Trophoblast cell (in vitro differentiated cells and primary cell): ENCODE measurements around the gene TFPI.

ENCODE experiments used
- DNase-seq, 2 donors: peaks; one replicate each; pipeline ENCODE4 v3.0.0-alpha.2; 2016
- H2AFZ ChIP-seq: 2 replicates; pipeline ENCODE4 v1.6.1; 2013; ENCODE audit warnings: low read length, moderate library complexity, mild to moderate bottlenecking; ENCODE audit not compliant: insufficient read depth, poor library complexity
- H2AK5ac ChIP-seq: 2 replicates; pipeline ENCODE4 v1.6.1; 2013; ENCODE audit warnings: mild to moderate bottlenecking, low read length
- H2BK120ac ChIP-seq: 2 replicates; pipeline ENCODE4 v1.6.1; 2013; ENCODE audit warnings: low read length, mild to moderate bottlenecking, moderate library complexity; ENCODE audit not compliant: insufficient read depth, poor library complexity
- H2BK12ac ChIP-seq: 2 replicates; pipeline ENCODE4 v1.6.1; 2013; ENCODE audit warnings: mild to moderate bottlenecking, low read length, moderate library complexity
- H2BK5ac ChIP-seq: 2 replicates; pipeline ENCODE4 v1.6.1; 2013; ENCODE audit warnings: low read length, low read depth, moderate library complexity, mild to moderate bottlenecking; ENCODE audit not compliant: poor library complexity
- H3K14ac ChIP-seq: 2 replicates; pipeline ENCODE4 v1.6.1; 2013; ENCODE audit warnings: mild to moderate bottlenecking, low read length
- H3K18ac ChIP-seq: 2 replicates; pipeline ENCODE4 v1.6.1; 2013; ENCODE audit warnings: mild to moderate bottlenecking, low read length
- H3K23ac ChIP-seq: 2 replicates; pipeline ENCODE4 v1.6.1; 2013; ENCODE audit warnings: low read length
- H3K27ac ChIP-seq: 2 replicates; pipeline ENCODE4 v1.5.1; 2013; ENCODE audit warnings: low read depth, mild to moderate bottlenecking, inconsistent platforms, low read length, moderate library complexity
- H3K27me3 ChIP-seq: 2 replicates; pipeline ENCODE4 v1.6.1; 2013; ENCODE audit warnings: inconsistent platforms, mild to moderate bottlenecking, low read length, moderate library complexity; ENCODE audit not compliant: insufficient read depth
- H3K36me3 ChIP-seq, 2 experiments: 1 replicate in 1 of 2; 2 replicates in 1 of 2; pipeline ENCODE4 v1.6.1; 2013; ENCODE audit warnings: low read length in 2 of 2, mild to moderate bottlenecking in 2 of 2, moderate library complexity in 1 of 2; ENCODE audit not compliant: insufficient read depth in 2 of 2, control insufficient read depth in 1 of 2
- H3K4ac ChIP-seq: 2 replicates; pipeline ENCODE4 v1.6.1; 2013; ENCODE audit warnings: low read depth, mild to moderate bottlenecking, low read length, moderate library complexity
- H3K4me1 ChIP-seq, 2 experiments: 1 replicate in 1 of 2; 2 replicates in 1 of 2; pipeline ENCODE4 v1.6.1; 2013; ENCODE audit warnings: low read length in 2 of 2, mild to moderate bottlenecking in 2 of 2, moderate library complexity in 1 of 2; ENCODE audit not compliant: insufficient read depth in 2 of 2, control insufficient read depth in 1 of 2
- H3K4me2 ChIP-seq: 2 replicates; pipeline ENCODE4 v1.6.1; 2013; ENCODE audit warnings: inconsistent platforms, mild to moderate bottlenecking, low read length, moderate library complexity
- H3K4me3 ChIP-seq: 2 replicates; pipeline ENCODE4 v1.5.1; 2013; ENCODE audit warnings: mild to moderate bottlenecking, low read depth, low read length, inconsistent platforms
- H3K79me1 ChIP-seq: one replicate; pipeline ENCODE4 v1.6.1; 2013; ENCODE audit warnings: low read length
- H3K79me2 ChIP-seq: 2 replicates; pipeline ENCODE4 v1.6.1; 2013; ENCODE audit warnings: low read length, mild to moderate bottlenecking; ENCODE audit not compliant: control insufficient read depth, insufficient read depth, poor library complexity
- H3K9ac ChIP-seq: 2 replicates; pipeline ENCODE4 v1.6.1; 2013; ENCODE audit warnings: mild to moderate bottlenecking, low read length
- H3K9me3 ChIP-seq: 2 replicates; pipeline ENCODE4 v1.6.1; 2013; ENCODE audit warnings: low read depth, mild to moderate bottlenecking, control low read depth, inconsistent platforms, low read length; ENCODE audit not compliant: insufficient read depth
- H4K12ac ChIP-seq: 2 replicates; pipeline ENCODE4 v1.6.1; 2013; ENCODE audit warnings: low read depth, mild to moderate bottlenecking, low read length, moderate library complexity
- H4K8ac ChIP-seq: 2 replicates; pipeline ENCODE4 v1.6.1; 2013; ENCODE audit warnings: low read depth, mild to moderate bottlenecking, low read length, moderate library complexity
- H4K91ac ChIP-seq: one replicate; pipeline ENCODE4 v1.6.1; 2013; ENCODE audit warnings: low read depth, mild to moderate bottlenecking, low read length, moderate library complexity
- WGBS: extraction: QIAGEN DNeasy Blood & Tissue Kit; methylation state at CpG from one replicate; pipeline ENCODE4 v1.1.7; 2013; ENCODE audit warnings: missing lambda C conversion rate; ENCODE audit not compliant: insufficient read length, insufficient coverage; ENCODE audit errors: extremely low coverage; 5-methylcytosine and 5-hydroxymethylcytosine counted together

The TFPI gene

GRCh38 chr2:187552828-187553681, 1.2 kb downstream of the TFPI start:
- no peaks in the 10 kb centered on the region for H3K79me2 ChIP-seq
- H4K8ac ChIP-seq, result no peak overlapping the region
- no peak overlapping the region for H3K23ac ChIP-seq
- no peak overlapping the region for H4K12ac ChIP-seq
- no peak overlapping the region for H3K4ac ChIP-seq
- H2BK120ac ChIP-seq, result no peak overlapping the region
- H2AFZ ChIP-seq, result no peak overlapping the region
- H3K27me3 ChIP-seq, result no peaks in the 10 kb centered on the region
- H3K4me2 ChIP-seq, result peak overlapping the region; percentile 47
- H3K9me3 ChIP-seq, result no peaks in the 10 kb centered on the region
- H3K79me1 ChIP-seq, result no peaks in the 10 kb centered on the region
- no peak overlapping the region for H3K27ac ChIP-seq
- no peak overlapping the region for H3K9ac ChIP-seq
- H2BK12ac ChIP-seq, result no peak overlapping the region
- H3K14ac ChIP-seq, result no peak overlapping the region
- no peak overlapping the region for H3K18ac ChIP-seq
- no peak overlapping the region for H2BK5ac ChIP-seq
- peaks cover 0 to 2% of the 10 kb centered on the region in 2 experiments for H3K36me3 ChIP-seq
- no CpG with 5 or more reads among the region's 2 CpGs for WGBS
- no peaks in the 10 kb centered on the region for H3K4me1 ChIP-seq
- no peak overlapping the region for H4K91ac ChIP-seq
- no peak overlapping the region for H2AK5ac ChIP-seq
- peak; percentile 36 to 67 for DNase-seq
- H3K4me3 ChIP-seq, result no peak overlapping the region

- H3K79me2 ChIP-seq, result no peaks in the 10 kb centered on the region
Measured at GRCh38 chr2:187552381-187552780, 1.9 kb downstream of the TFPI start.

GRCh38 chr2:187550857-187551256, 3.4 kb downstream of the TFPI start:
- no peaks in the 10 kb centered on the region for H3K4me1 ChIP-seq
- DNase-seq, result no peak
- no peak overlapping the region for H3K4me3 ChIP-seq
- no peak overlapping the region for H3K9ac ChIP-seq
- no peak overlapping the region for H4K12ac ChIP-seq
- no peak overlapping the region for H2BK5ac ChIP-seq
- H3K23ac ChIP-seq, result no peak overlapping the region
- H4K8ac ChIP-seq, result no peak overlapping the region
- no peaks in the 10 kb centered on the region for H3K79me1 ChIP-seq
- no peaks in the 10 kb centered on the region for H3K27me3 ChIP-seq
- H3K36me3 ChIP-seq, result no peaks in the 10 kb centered on the region
- H3K79me2 ChIP-seq, result no peaks in the 10 kb centered on the region
- H2BK120ac ChIP-seq, result no peak overlapping the region
- no peak overlapping the region for H2BK12ac ChIP-seq
- no peak overlapping the region for H3K18ac ChIP-seq
- H3K14ac ChIP-seq, result no peak overlapping the region
- H3K27ac ChIP-seq, result no peak overlapping the region
- H3K4ac ChIP-seq, result no peak overlapping the region
- no CpG with 5 or more reads among the region's 1 CpG for WGBS
- H4K91ac ChIP-seq, result no peak overlapping the region
- H2AK5ac ChIP-seq, result no peak overlapping the region
- H3K4me2 ChIP-seq, result no peak overlapping the region
- H3K9me3 ChIP-seq, result no peaks in the 10 kb centered on the region
- H2AFZ ChIP-seq, result no peak overlapping the region

More at GRCh38 chr2:187552381-187552780, 1.9 kb downstream of the TFPI start:
- H3K4me2 ChIP-seq, result no peak overlapping the region
- H2BK5ac ChIP-seq, result no peak overlapping the region
- no peak overlapping the region for H3K4me3 ChIP-seq
- no peak overlapping the region for H2BK12ac ChIP-seq
- H3K9ac ChIP-seq, result no peak overlapping the region
- H3K23ac ChIP-seq, result no peak overlapping the region
- no peak overlapping the region for H2BK120ac ChIP-seq
- peaks cover 0 to 2% of the 10 kb centered on the region in 2 experiments for H3K36me3 ChIP-seq
- H2AFZ ChIP-seq, result no peak overlapping the region
- H4K8ac ChIP-seq, result no peak overlapping the region
- H3K27ac ChIP-seq, result no peak overlapping the region
- H3K9me3 ChIP-seq, result no peaks in the 10 kb centered on the region
- peak in 1 of 2 donors; percentile 26 for DNase-seq
- H4K91ac ChIP-seq, result no peak overlapping the region
- no peak overlapping the region for H2AK5ac ChIP-seq
- no peak overlapping the region for H3K18ac ChIP-seq
- H3K4ac ChIP-seq, result no peak overlapping the region
- H3K4me1 ChIP-seq, result no peaks in the 10 kb centered on the region
- no peaks in the 10 kb centered on the region for H3K79me1 ChIP-seq
- H3K14ac ChIP-seq, result no peak overlapping the region
- no peaks in the 10 kb centered on the region for H3K27me3 ChIP-seq
- no peak overlapping the region for H4K12ac ChIP-seq

GRCh38 chr2:187549951-187550555, 4.2 kb downstream of the TFPI start:
- Histone ChIP-seq H3K36me3 (no peaks in the 10 kb centered on the region), H3K27ac (no peak overlapping the region), H4K91ac (no peak overlapping the region), H3K4me1 (no peaks in the 10 kb centered on the region), H2BK12ac (peak overlapping the region; percentile 76), H3K79me2 (no peaks in the 10 kb centered on the region), H2BK5ac (no peak overlapping the region), H3K18ac (no peak overlapping the region), H3K23ac (no peak overlapping the region), H4K8ac (no peak overlapping the region), H3K27me3 (no peaks in the 10 kb centered on the region), H3K4ac (no peak overlapping the region), H3K9me3 (no peaks in the 10 kb centered on the region), H3K4me3 (no peak overlapping the region), H2AK5ac (peak overlapping the region; percentile 74), H3K4me2 (no peak overlapping the region), H2BK120ac (no peak overlapping the region), H3K79me1 (no peaks in the 10 kb centered on the region), H4K12ac (no peak overlapping the region), H3K14ac (no peak overlapping the region), H2AFZ (no peak overlapping the region), H3K9ac (no peak overlapping the region)
- no CpG with 5 or more reads among the region's 3 CpGs for WGBS
- no peak for DNase-seq
